ENCODE measurements around the gene SPHKAP.
"Not testable (repeated sequence)": the region's sequence is repeated elsewhere in the genome, so short reads cannot be mapped to it uniquely, and the experiment has no call there.

The SPHKAP gene, protein sequence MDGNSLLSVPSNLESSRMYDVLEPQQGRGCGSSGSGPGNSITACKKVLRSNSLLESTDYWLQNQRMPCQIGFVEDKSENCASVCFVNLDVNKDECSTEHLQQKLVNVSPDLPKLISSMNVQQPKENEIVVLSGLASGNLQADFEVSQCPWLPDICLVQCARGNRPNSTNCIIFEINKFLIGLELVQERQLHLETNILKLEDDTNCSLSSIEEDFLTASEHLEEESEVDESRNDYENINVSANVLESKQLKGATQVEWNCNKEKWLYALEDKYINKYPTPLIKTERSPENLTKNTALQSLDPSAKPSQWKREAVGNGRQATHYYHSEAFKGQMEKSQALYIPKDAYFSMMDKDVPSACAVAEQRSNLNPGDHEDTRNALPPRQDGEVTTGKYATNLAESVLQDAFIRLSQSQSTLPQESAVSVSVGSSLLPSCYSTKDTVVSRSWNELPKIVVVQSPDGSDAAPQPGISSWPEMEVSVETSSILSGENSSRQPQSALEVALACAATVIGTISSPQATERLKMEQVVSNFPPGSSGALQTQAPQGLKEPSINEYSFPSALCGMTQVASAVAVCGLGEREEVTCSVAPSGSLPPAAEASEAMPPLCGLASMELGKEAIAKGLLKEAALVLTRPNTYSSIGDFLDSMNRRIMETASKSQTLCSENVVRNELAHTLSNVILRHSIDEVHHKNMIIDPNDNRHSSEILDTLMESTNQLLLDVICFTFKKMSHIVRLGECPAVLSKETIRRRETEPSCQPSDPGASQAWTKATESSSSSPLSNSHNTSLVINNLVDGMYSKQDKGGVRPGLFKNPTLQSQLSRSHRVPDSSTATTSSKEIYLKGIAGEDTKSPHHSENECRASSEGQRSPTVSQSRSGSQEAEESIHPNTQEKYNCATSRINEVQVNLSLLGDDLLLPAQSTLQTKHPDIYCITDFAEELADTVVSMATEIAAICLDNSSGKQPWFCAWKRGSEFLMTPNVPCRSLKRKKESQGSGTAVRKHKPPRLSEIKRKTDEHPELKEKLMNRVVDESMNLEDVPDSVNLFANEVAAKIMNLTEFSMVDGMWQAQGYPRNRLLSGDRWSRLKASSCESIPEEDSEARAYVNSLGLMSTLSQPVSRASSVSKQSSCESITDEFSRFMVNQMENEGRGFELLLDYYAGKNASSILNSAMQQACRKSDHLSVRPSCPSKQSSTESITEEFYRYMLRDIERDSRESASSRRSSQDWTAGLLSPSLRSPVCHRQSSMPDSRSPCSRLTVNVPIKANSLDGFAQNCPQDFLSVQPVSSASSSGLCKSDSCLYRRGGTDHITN (N-terminal part only)

DNA sequence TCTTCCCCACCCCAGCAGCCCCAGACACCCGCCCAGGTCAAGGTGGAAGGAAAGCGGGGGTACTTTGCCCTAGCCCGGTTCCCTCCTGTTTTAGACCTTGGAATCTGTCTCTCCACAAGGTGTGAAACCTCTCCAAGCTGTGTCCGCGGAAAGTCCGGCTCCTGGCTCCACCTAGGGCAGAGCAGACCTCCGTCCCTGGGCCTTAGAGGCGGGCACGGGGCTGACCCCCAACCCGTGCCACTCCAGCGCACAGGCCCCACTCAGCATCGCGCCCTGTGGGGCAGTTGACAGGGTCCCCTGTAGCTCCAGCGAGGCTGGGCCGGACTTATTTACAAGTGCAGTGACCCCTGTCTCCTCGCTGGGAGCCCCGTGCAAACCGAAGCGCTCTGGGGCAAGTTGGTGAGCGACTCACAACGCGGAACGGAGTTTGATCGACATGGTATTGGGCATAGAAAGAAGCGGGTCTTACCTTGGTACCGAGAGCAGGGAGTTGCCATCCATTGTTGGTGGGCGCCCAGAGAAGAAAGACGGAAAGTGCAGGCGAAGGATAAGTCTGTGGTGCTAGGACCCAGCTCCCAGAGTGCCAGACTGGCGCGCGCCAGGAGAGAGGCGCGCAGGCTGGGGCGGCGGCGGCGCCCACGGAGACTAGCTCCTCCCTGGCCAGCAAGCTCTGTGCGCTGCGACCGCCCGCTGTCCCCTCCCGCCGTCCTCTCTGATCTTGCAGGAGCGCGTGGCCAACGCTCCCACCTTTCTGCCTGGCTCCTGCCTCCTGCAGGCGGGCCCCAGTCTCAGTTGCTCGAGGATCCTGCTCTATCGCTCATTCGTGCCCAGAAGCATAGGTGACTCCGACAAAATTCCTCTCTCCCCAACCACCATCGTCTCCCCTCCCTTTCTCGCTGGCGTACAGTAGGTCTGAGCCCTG, at the start of gene SPHKAP:
SPHKAP (minus strand) TSS at position 590 of the 922 bp plus-strand sequence; CDS start at position 501, 89 bp downstream.
- no peak for DNase-seq

DNA sequence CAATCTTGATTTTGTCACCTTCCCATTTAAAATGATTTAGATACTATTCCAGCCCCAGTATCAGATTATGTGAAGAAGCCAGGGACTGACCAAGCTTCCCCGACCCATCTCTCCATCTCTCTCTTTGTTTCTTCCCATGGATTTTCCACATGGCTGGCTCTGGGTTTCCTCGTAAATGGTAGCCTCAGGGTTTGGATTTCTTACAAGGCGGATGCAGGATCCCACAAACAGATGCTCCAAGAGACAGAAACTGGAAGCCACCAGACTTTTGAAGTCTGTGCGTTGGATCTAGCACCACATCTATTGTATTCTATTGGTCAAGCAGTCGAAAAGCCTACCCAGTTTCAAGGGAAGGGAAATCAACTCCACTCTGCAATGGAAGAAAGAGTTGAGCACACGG, 46.0 kb upstream of the SPHKAP start:
- no peak for DNase-seq

DNA sequence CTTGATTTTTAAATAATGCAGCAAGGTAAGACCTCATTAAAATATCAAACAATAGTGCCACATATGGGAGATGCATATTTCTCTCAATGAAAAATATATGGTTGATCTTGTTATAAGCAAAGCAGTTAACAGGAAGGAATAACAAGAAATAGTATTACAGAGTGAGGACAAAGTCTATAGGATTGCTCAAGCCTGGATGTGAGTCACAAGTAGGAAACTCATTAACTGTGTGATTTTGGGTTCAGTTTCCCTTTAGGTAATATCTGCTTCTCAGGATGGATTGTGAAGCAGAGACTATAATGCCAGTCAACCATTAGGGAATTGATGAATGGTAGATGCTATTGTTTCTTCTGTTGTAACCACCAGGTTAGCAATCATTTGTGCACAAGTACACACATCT, 42.9 kb upstream of the SPHKAP start:
- no peak for DNase-seq

DNA sequence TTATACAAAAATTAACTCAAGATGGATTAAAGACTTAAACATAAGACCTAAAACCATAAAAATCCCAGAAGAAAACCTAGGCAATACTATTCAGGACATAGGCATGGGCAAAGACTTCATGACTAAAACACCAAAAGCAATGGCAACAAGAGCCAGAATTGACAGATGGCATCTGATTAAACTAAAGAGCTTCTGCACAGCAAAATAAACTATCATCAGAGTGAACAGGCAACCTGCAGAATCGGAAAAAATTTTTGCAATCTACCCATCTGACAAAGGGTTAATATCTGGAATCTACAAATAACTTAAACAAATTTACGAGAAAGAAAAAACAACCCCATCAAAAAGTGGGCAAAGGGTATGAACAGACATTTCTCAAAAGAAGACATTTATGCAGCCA, 37.1 kb upstream of the SPHKAP start:
- not testable (repeated sequence) for DNase-seq

DNA sequence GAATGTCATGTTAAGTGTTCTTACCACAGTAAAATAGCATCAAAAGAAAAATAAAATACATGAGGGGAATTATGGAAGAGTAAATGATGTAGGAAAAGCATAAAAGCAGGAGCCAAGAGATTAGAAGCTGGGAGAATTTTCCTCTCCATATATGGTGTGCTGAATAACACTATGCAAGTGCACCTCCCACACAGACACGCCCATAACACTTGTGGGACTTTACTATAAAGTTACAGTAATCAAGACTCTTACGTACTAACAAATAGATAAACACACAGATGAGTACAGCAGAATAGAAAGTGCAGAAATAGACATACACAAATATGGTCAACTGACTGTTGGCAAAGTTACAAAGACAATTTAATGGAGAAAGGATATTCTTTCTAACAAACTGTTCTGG, 16.0 kb upstream of the SPHKAP start:
- no peak for DNase-seq

DNA sequence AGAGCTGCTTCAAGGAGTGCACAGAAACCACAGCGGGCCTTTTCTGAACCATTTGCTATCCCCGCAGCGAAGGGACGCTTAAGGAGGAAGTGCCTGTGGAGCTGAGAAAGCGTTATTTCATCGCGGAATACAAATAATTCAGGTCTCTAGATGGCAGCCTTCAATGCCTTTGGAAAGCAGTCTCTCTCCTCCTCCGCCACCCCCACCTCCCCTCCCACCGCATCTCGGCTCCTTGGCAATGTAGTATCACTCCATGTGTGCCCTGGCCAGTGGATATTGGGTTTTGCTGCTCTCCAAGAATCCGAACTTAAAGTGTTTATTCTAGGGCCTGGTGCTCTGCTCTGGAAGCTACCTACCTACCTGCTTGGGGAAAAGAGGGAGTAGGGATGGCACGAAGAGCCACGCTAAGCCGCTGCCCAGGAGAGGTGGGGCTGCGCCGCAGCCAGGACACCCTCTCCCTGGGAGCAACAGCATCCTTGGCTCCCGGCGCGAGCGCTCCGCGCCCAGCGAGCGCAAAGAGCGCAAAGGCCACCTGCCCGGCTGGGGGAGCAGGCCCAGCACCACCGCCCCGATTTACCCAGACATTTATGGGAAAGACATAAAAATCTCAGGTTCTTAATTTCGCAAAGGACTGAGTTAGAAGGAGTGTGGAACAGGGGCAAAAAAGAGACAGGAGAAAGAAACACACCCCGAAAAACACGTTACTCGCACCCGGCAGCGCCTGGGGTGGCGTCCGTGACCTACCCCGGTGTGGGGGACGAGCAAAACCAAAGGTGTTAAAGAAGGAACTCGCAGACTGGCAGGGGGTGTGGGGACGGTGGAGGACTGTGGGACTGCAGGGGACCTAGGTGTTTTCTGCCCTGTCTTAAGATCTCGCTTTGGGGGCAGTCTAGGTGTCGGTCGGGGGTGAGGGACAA, 1.0 kb downstream of the SPHKAP start:
- no peak for DNase-seq

DNA sequence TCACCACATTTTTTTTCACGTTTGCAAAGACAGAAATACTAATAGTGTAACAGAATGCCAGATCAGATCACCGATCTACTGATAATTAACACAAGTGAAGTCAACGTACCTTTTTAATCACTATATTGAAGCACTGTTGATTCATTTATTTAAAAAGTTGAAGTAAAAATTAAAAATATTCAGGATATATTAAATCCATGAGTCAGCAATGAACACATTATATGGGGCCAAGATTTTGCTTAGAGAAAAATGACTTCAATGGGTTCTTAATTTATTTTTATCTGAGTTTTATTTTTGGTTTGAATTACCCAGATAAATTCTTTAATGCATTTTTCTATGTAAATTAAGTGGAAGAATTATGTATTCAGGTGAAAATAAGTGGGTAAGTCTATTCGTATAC, 14.2 kb downstream of the SPHKAP start:
- no peak for DNase-seq

DNA sequence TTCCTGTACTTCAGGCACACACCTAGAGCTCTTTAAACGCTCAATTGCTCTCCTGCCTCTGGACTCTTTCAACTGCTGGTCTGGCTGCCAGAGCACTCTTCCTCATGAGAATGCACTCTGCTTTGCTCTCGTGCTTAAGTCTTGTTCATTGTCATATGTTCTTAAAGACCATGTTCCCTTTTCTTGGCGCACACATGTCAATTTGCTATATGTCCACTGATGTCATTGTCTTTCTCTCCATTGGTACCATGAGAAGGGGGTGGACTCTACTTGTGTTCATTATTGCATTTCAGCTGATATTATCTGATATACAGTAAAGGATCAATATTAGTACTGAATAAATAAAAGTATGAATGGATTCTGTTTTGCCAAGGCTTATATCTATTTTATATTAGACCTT, 16.8 kb downstream of the SPHKAP start:
- DNase-seq, result no peak

DNA sequence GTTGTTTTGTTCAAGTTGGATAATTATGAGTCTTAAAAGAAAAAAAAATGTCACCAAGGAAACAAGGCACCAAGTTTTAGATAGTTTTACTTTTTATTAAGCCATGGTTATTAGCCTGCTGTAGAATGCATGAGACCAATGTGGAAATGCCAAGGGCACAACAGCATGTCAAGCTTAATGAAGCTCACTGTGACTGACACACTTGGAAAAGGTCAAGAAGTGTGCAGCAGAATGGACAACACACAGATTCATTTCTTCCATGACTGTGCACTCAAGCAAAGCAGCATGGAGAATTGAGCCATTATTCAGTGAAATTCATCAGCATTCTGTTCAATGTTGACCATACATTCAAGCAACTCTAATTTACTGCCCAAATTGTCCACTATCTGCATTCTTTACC, 23.6 kb downstream of the SPHKAP start:
- no peak for DNase-seq

DNA sequence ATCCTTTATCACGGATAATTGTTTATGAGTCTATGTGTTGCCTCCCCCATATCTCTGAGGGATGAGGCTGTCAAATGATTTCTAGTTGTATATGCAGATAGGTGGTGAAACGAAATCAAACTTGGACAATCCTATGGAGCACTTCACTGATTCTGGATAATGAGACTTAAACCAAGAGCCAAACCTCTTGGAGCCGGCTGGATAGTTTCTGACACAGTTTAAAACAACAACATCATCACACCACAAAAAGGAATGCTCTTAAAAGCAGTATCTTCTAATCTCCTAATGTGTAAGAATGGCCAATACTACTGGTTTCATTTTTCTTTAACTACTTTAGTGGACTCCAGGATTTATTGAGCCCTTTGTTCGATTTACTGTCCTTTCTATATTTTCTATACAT, 36.5 kb downstream of the SPHKAP start:
- no peak for DNase-seq

DNA sequence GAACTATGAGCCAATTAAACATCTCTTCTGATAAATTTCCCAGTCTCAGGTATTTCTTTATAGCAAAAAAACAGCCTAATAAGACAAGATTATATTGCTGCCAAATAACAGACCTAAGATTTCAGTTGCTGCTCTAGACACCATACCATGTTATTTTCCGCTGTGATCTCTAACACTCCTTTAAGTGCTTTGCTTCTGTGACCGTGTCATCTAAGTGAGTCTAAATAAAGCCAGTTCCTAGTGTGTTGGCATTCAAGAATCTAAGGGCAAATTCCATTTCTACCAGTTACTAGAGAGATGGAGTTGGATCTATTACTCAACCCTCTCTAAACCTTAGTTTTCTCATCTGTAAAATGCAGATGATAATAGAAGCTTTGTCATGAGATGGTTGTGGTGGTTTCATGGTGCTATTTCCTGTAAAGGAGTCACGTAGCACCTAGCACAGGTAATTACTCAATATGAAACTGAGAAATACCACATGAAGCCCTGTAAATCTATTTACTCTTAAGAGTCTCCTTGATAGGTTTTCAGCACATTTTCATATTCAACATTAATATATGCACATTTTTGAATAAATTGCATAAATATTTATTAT, 40.5 kb downstream of the SPHKAP start:
- no peak for DNase-seq

DNA sequence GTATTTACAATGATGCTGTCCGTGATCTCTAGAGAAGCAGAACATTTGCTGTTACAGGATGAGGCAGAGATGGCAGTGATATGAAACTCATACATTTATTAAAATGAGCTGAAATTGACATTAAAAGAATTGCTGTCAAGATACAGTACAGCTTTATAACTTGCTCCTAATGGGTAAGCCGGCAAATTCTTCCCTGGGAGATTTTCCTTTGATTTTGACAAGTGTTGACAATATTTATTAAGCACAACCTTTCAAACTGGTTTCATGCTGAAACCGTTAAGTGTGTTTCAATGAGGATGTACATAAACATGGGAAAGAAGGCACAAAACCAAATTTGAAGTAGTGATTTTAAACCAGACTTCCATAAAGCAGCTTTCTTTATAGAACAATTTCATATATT, 45.5 kb downstream of the SPHKAP start:
- DNase-seq, result no peak

DNA sequence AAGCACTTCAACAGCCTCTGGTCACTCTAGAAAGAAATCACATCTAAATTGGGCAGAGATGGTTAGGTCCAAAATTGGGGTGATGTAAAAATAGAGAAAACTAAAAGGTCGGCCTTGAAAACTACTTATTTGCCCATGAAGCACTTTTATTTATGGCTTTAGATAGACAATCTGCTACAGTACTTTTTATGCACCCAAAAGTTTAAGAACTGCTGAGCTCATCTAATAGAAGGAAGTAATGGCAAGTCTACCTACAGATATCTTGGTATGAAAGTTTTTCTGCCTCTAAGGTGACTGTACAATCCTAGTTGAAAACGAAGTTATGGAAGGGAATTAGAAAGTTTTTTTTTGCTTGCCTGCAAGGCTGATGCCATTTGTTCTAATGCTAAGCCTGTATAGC, 46.2 kb downstream of the SPHKAP start:
- DNase-seq, result no peak

DNA sequence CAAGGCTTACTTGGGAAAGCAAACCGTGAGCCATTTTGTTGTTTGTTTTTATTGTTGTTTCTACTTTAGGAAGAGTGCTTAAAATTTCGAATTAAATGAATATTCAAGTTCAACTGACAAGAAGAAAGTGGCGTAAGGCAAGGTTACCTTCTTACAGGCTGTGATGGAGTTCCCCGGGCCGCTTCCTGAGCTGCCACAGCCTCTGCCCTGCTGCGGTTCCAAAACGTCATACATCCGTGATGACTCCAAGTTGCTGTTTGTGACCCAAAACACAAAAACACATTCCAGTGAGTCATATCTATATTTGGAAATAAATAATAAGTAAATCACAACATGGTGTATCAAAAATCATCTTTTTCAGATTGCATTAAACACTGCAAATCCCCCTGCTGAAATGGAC, 49.7 kb downstream of the SPHKAP start:
- no peak for DNase-seq

DNA sequence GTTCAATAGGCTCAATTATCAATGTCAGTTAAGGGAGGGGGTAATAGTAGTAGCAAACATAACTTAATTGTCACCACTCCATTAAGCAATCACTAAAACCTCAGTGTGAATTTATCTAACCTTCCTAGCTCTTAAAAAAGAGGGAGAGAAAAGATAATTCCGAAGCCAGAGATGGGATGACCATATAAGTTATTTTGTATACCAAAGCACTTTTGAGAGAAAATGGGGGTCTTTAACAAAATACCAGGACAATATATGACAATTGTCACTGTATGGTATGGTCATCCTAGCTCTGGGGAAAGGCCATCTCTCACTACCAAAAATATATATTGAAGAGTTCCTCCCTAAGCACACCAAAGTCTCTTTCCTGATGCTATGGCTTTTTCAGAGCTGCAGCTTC, 55.1 kb downstream of the SPHKAP start:
- DNase-seq, result no peak

DNA sequence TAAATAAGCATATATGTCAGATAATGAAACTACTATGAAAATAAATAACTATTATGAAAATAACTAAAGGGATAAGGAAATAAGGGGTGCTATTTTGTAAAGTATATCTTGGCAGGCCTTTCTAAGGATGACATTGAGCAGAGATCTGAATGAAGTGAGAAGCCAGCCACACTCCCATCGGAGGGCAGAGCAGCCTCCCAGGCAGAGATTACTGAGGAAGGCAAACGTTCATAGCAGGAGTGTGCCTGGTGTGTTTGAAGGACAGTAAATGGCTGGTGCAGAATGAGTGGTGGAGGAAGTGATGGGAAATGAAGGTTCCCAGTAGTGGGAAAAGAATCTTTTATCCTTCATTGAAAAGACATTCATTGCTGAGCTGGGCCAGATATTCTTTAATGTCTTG, 62.5 kb downstream of the SPHKAP start:
- no peak for DNase-seq

DNA sequence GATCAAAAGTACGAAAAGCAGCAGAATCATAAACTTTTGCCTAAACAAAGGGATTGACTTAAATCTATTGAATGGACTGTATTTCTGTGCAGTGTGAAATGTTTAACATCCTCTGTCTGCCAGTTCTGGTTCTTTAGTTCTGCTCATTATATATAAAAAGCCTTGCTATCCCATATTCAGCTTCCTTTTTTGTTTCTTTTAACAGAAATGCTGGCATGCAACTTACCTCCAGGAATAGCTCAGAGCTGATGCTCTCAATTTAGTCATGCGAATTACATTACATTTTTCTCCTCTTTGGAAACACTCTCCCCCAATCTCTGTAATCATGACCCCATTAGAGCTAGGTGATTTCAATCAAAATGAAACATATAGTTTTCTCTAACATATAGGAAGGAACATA, 73.6 kb downstream of the SPHKAP start:
- no peak for DNase-seq

DNA sequence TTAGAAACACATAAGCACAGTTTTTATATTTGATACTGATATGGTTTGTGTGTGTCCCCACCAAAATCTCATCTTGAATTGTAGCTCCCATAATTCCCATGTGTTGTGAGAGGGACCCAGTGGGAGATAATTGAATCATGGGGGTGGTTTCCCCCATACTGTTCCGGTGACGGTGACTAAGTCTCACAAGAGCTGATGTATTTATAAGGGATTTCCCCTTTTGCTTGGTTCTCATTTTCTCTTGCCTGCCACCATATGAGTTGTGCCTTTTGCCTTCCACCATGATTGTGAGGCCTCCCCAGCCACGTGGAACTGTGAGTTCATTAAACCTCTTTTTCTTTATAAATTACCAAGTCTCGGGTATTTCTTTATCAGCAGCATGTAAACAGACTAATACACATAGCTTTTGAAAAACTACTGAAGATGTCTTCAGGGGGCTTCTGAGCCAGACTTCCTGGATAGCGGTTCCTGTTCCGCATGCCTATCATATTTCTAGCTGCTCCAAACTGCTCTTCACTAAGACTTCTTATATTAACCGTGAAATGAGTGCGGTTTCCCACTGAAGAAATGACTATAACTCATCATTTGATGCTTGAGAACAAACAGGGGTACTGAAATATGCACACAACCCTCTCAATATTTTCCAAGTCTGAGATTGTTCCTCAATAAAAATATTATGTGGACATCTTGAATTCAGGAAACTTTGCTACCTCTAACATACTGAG, 75.8 kb downstream of the SPHKAP start:
- DNase-seq, result no peak

DNA sequence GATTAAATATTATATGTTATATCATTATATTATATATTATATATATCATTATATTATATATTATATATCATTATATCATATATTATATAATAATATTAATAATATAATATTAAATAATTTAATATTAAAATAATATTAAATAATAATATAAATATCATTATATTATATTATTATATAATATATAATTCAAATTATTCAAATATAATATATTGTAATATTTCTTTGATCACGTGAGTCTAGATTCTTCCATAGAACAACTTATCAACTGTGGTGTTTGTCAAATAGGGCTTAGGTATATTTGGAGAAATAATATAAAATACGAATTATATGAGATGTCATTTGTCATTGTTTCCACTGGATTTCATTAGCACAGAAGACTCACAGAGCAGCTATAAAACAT, 77.3 kb downstream of the SPHKAP start:
- no peak for DNase-seq

DNA sequence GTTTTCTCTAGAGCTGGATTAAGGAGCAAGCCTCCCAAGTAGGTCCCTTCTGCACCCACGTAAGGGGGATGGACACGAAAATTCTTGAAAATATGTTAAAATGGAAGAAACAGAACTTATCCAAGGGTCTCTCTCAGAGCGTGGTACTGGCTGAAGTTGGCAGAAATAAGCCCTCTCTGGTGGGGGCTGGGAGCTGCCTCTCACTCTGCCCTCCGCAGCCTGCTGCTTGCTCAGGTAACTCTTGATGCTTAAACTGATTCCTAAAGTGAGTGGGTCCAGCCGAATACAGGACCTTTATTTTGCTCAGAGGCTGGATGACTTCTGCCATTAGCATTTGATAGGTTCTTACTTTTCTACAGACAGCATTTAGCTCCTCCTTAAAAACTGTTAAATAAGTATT, 78.1 kb downstream of the SPHKAP start:
- DNase-seq, result no peak
